ENCODE results near the gene SMIM34. TPM values are rescaled to one million over a fixed set of nuclear protein-coding genes. Genes with fewer than 3 reads are reported as not detected.
"Not testable (repeated sequence)": the region's sequence is repeated elsewhere in the genome, so short reads cannot be mapped to it uniquely, and the experiment has no call there.

SMIM34 gene
- total RNA-seq, 1 experiment from 2014 or later = not detected

GRCh38 chr21:34374462-34374861, 49.3 kb downstream of the SMIM34 start:
- not testable (repeated sequence) for DNase-seq (ENCODE audit: low read depth)

DNA sequence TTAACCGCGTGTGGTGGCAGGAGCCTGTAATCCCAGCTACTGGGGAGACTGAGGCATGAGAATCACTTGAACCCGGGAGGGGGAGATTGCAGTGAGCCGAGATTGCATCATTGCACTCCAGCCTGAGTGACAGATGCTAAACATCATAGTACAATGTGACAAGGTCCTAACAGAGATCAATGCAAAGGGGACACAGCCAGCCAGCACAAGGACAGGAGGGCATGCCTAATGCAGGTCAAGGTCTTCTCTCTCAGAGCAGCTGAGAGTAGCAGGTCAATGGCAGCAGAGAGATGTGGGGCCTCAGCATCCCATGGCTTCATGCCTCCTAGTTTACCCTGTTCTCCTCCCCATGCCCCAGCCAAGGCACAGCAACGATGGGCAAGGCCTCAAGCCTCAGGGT, 51.4 kb downstream of the SMIM34 start:
- no peak for DNase-seq (ENCODE audit: low read depth)

DNA sequence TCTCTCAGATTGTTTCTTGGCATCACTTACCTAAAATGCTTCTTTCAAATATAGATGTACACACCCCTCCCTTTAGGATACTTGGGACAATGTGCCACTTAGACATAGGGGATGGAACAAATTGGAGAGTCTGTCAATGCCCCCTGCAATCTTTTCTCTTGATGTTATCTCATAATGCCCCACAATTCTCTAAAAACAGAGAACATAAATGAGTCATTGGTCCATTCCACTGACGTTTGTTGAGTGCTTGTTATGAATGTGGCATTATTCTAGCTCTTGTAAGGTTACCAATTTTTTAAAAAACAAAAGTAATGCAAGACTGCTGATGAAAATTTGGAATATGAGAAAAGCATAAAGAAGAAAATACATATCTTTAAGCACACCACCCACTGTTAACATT, 54.0 kb downstream of the SMIM34 start:
- no peak for DNase-seq (ENCODE audit: low read depth)

Other genes with a start within 250 kb of the SMIM34 start
- gene KCNE2, start 59.9 kb downstream of the SMIM34 start, total RNA-seq (2014; rRNA removed) = not detected in 2 replicates
- gene SMIM11, start 48.4 kb downstream of the SMIM34 start, total RNA-seq (2014; rRNA removed) = 1.2 and 3.7 TPM in 2 replicates
- not detected in 2 replicates for gene KCNE1, start 88.3 kb upstream of the SMIM34 start, total RNA-seq (2014; rRNA removed)
- gene RCAN1, start 191.2 kb upstream of the SMIM34 start, total RNA-seq (2014; rRNA removed) = 28.4 and 29.3 TPM in 2 replicates
- not detected in 2 replicates for gene CLIC6, start 245.0 kb upstream of the SMIM34 start, total RNA-seq (2014; rRNA removed)

Data from LHCN-M2 (cell line).